ENCODE results near the gene RRN3.
A peak's percentile ranks its signal among the peaks of the same experiment; 100 is the strongest.
"Not testable (repeated sequence)": the region's sequence is repeated elsewhere in the genome, so short reads cannot be mapped to it uniquely, and the experiment has no call there.

Gene RRN3

GRCh38 chr16:15100372-15100987 lies 6.4 kb upstream of the RRN3 start:
- DNase-seq (ENCODE audit: low read depth in 2 of 2), result not testable (repeated sequence)

GRCh38 chr16:15099366-15099909 lies 5.4 kb upstream of the RRN3 start:
- DNase-seq (ENCODE audit: low read depth in 2 of 2), result not testable (repeated sequence)

- DNase-seq (ENCODE audit: low read depth in 2 of 2), result not testable (repeated sequence)
These were observed 2.5 kb upstream of the RRN3 start for GRCh38 chr16:15096583-15096972.

- not testable (repeated sequence) for DNase-seq (ENCODE audit: low read depth in 2 of 2)
These were observed 509 bp downstream of the RRN3 start for GRCh38 chr16:15093571-15093954.

GRCh38 chr16:15090663-15091269 lies 3.3 kb downstream of the RRN3 start:
- DNase-seq (ENCODE audit: low read depth in 2 of 2), result not testable (repeated sequence)

GRCh38 chr16:15082788-15083187 lies 11.3 kb downstream of the RRN3 start:
- DNase-seq (ENCODE audit: low read depth in 2 of 2), result not testable (repeated sequence)

- DNase-seq (ENCODE audit: low read depth in 2 of 2), result not testable (repeated sequence)
These were observed 13.2 kb downstream of the RRN3 start for GRCh38 chr16:15080883-15081282.

- DNase-seq (ENCODE audit: low read depth in 2 of 2), result not testable (repeated sequence)
These were observed 17.9 kb downstream of the RRN3 start for GRCh38 chr16:15076161-15076560.

- DNase-seq (ENCODE audit: low read depth in 2 of 2), result no peak
These were observed 21.0 kb downstream of the RRN3 start for GRCh38 chr16:15073101-15073500.

- DNase-seq (ENCODE audit: low read depth in 2 of 2), result not testable (repeated sequence)
These were observed 21.9 kb downstream of the RRN3 start for GRCh38 chr16:15071916-15072769.

- DNase-seq (ENCODE audit: low read depth in 2 of 2), result not testable (repeated sequence)
These were observed 23.1 kb downstream of the RRN3 start for GRCh38 chr16:15071013-15071412.

- DNase-seq (ENCODE audit: low read depth in 2 of 2), result not testable (repeated sequence)
These were observed 27.4 kb downstream of the RRN3 start for GRCh38 chr16:15066690-15067089.

- DNase-seq (ENCODE audit: low read depth in 2 of 2), result not testable (repeated sequence)
These were observed 28.1 kb downstream of the RRN3 start for GRCh38 chr16:15065961-15066360.

GRCh38 chr16:15062085-15062810 lies 31.8 kb downstream of the RRN3 start:
- not testable (repeated sequence) for DNase-seq (ENCODE audit: low read depth in 2 of 2)

- no peak for DNase-seq (ENCODE audit: low read depth in 2 of 2)
These were observed 34.7 kb downstream of the RRN3 start for GRCh38 chr16:15059324-15059723.

- DNase-seq (ENCODE audit: low read depth in 2 of 2), result no peak
These were observed 36.2 kb downstream of the RRN3 start for GRCh38 chr16:15057681-15058417.

GRCh38 chr16:15055141-15056053 lies 38.7 kb downstream of the RRN3 start:
- peak in 1 of 2 donors; percentile 28 for DNase-seq (ENCODE audit: low read depth in 2 of 2)

GRCh38 chr16:15054357-15055140 lies 39.5 kb downstream of the RRN3 start:
- no peak for DNase-seq (ENCODE audit: low read depth in 2 of 2)

- DNase-seq (ENCODE audit: low read depth in 2 of 2), result no peak
These were observed 40.2 kb downstream of the RRN3 start for GRCh38 chr16:15053904-15054303.
